NCI-H187 treated with DMSO at 0.1 percent for 48 hours (cell line): ENCODE results near the gene CDCP1.
"Not testable (repeated sequence)": the region's sequence is repeated elsewhere in the genome, so short reads cannot be mapped to it uniquely, and the experiment has no call there.

Experiments used
- DNase-seq: peaks from one replicate; lab custom pipeline; 2025; lab: John Stamatoyannopoulos, UW

The CDCP1 gene

DNA sequence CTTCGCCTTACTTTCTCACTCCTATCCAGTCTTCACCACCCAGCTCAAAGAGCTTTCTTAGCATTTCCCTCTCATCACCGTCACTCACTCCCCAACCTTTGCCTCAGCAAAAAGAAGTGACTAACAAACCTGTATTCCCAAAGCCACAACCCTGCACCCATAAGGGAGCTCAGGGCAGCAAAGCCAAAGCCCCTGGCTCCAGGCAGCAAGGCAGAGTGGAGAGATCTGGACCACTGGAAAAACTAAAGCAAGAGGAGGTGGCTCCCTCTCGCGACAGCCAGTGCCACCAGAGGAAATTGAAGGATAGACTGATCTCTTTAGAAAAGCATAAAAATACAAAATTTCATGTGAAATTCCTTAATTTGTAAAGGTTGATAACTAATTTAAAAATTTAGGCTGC is 25.1 kb upstream of the CDCP1 start:
- DNase-seq: no peak

DNA sequence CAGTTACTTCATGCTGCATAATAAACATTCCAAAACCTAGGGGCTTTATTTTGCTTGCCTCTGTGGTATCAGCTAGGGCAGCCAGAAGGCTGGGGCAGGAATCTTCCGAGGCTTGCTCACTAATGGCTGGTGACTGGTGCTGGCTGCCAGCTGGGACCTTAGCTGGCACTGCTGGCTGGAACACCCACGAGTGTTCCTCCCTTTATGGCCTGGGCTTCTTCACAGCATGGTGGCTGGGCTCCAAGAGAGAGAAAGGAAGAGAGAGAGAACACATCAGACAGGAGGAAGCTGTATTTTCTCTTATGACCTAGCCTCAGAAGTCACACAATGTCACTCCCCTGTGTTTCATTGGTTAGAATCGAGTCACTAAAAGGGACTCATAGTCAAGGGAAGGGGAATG is 23.9 kb upstream of the CDCP1 start:
- DNase-seq: no peak

DNA sequence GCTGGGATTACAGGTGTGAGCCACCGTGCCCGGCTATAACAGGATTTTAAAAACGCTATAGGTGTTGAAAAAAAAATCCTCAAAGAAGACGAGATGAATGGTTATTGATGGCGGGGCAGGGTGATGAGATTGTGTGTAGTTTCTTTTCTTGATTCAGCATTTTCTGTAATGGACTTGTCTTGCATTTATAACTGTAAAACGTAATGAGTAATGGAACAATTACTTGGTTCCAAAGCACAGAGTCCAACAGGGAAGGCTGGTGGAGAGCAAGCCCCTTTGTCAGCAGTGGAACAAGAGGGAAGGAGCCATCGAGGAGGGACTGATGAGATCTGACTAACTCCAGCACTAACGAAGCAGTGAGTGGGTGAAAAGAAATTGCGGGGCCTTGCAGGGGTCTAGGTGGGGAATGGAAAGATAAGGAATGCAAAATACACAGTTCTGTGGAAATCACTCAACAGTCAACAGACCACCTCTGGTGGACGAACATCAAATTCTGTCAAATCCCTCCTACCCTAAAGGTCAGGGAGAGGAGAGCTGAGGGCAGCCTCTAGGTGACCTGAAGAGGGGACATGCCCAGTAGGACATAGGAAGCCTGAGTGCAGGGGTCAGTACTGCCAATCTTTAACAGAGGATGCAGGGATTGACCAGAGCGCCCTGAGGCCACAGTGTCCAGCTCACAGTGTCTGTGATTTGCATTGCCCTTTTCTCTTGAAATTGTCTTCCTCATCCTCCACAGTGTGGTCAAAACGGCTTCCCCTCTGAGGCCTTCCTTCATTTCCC is 23.1 kb upstream of the CDCP1 start:
- no peak for DNase-seq

GRCh38 chr3:45168451-45168850 is 22.3 kb upstream of the CDCP1 start:
- no peak for DNase-seq

GRCh38 chr3:45167011-45167911 is 21.1 kb upstream of the CDCP1 start:
- no peak for DNase-seq

GRCh38 chr3:45166321-45166879 is 20.2 kb upstream of the CDCP1 start:
- no peak for DNase-seq

DNA sequence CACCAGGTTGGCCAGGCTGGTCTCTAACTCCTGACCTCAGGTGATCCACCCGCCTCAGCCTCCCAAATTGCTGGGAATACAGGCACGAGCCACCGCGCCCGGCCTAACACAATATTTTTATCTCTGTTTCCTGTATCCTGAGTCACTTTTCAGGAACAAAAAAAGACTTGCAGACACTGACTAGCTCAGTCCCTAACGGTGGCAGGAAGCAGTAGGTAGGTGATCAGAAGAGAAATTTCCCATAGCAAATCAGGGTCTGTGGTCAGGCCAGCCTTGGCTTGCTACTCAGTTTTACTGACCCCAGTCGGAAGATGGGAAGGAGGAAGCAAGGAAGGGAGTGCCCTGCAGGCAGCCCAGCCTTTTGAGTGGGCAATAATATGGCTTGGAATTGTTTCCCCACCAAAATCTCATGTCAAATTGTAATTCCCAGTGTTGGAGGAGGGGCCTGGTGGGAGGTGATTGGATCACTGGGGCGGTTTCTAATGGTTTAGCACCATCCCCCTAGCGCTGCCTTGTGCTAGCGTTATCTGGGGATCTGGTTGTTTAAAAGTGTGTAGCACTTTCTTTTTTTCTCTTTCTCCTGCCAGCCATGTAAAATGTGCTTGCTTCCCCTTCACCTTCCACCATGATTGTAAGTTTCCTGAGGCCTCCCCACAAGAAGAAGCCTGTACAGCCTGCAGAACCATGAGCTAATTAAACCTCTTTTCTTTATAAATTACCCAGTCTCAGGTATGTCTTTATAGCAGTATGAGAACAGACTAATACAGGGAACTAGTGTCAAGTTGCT is 19.5 kb upstream of the CDCP1 start:
- DNase-seq: no peak

DNA sequence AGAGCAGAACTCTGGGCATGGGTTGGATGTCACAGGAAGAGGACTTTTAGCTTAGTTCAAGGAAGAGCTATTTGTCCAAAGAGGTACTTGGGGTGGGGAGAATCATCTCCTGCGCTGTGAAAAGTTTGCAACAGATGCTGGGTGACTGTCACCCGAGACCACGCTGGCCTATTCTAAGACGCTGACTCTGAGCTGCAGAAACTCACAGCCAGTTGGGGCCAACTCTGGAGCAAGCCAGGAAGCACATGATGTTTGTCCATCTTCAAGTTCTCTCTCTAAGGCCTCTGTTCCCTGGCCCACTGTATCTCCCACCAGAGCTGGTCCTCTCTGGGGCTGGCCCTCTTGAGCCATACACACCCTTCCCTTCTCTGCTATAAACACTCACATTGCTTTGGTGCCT is 17.9 kb upstream of the CDCP1 start:
- no peak for DNase-seq

DNA sequence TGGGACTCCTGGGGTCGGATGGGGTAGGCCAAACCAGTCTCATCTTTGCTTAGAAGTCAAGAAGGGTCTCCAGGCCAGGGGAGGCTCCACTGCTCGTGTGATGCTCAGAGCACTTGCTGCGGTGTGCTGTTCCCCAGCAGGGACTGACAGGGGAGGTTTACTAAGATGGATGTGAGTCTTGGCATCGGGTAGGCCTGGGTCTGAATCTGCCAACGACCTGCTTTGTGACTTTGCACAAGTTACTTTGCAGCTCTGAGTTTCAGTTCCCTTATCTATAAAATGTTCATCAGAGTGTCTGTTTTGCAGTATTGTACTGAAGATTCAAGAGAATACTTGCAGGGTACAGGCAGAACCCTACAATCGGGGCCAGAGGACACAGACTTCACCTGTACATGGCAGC is 17.3 kb upstream of the CDCP1 start:
- DNase-seq: no peak

DNA sequence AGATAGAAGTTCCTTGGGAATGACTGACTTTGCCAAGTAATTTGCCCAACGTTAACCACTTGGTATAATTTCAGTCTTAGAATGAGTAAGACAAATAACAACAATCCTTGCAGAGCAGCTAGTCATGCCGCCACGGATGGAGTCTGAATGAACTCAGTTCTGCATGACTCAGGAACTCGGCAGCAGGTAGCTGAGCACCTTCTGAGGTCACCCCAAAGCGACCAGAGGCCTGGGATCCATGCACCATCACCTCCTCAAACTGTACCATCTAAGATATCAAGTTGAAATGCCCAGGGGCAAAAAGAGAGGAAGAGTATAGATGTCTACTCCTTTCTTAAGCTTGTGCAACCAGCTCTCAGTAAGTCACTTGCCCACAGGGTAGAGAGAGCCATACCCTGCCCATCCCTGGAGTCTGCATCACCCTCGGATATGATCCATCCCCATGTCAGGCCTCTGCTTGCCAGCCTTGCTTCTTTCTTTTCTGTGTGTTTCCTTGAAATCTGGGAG is 8.5 kb upstream of the CDCP1 start:
- no peak for DNase-seq

DNA sequence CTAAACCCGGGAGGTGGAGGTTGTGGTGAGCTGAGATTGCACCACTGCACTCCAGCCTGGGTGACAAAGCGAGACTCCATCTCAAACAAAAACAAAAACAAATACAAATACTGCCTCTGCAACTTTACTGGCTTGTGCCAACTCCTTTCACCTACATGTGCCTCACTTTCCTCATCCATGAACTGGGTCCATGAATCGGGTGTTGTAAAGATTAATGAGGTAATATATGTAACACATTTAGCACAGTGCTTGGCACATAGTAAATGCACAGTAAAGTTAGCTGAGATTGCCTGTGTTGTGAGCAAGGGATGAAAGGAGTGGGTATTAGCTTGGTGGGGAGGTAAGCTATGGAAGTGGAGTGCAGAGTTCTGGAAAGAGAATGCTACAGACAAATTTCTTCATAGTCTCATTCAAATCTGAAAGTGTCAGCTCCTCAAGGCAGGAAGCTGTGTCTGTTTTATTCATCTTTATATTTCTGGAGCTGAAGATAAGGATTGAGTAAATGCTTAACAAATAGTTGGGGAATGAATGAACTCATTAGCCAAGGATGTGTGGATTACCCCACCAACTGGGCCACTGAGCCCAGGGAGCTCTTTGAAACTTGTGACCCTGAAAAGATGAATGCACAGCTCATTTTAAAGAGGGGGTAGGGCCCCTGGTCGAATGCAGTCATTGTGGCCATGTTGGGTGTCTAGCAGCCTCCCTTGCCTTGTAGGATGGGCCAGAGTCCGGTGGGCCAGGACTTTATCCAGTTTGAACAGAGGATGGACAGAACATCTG is 7.7 kb upstream of the CDCP1 start:
- DNase-seq: no peak

GRCh38 chr3:45152307-45152706 is 6.1 kb upstream of the CDCP1 start:
- DNase-seq: no peak

DNA sequence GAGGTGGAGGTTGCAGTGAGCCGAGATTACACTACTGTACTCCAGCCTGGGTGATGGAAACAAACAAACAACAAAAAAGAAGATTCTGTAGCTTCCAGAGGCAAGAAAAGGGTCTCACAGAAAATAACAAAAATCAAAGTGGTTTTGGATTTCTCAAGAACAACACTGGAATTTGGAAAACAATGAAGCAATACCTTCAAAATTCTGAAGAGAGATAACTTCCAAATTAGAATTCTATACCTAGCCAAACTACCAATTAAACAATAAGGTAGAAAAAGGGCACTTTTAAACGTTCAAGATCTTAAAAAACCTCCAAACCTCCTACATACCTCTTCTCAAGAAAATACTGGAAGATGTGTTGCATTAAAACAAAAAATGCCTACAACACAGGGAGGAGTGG is 4.9 kb upstream of the CDCP1 start:
- DNase-seq: no peak

- no peak for DNase-seq
Measured at GRCh38 chr3:45148921-45149320, 2.7 kb upstream of the CDCP1 start.

DNA sequence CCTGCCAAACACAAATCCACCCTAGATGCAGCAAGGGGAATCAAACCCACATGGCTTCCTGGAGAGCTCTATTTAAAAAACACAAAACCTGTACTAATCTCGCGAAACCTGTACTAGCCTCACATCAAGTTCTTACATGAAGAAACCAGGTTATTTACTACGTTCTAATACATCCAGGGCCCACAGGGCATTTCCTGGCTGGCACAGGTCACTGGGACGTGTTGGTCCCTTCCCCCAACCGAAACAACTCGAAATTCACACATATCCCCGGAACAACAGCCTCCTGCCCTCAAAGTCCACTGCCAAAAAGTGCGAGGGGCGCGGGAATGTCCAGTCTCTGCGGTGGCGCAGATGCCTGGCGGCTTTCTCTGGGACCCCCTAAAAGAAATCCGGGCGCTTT is 955 bp downstream of the CDCP1 start:
- no peak for DNase-seq

DNA sequence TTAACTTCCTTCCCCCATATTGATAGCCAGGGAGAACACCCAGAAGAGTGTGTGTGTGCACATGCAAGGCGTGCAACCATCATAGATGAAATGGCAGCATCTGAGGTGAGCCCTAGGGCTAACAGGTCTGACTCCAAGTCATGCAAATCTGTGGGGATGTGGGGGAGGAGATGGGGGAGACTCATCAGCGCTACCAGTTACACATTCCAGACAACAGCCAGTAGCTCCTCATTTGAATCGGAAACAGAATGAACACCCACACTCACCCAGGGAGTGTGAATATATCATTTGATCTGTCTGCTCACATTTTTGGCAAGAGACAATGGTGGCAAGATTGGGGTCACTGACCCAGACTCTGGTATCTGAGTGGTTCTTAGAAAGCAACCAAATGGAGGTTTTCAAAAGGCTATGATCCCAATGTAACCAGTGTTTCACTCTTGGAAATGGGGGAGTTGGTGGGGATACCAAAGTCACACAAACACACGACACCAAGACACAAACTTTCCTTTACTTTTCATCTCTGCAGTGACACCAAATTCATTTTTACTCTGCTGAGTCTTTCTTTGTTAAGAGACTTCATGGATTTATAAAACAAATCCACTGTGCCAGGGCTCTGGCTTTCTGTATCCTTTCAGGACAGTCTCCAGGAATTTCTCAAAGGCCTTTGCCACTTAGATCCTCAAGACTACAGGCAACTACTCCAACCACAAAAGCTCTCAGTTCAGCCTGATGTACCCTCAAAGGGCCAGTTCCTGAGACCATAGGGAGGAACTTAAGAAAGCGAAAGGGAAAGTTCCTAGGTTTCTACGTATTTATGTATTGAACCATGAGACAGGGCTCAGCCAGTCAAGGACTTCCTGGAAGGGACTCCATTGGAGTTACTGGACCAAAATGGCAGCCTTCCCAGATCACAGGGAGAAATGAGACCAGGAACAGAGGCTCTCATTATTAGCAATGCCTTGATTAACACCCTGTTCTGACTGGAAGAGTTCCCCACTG is 2.2 kb downstream of the CDCP1 start:
- DNase-seq: no peak

DNA sequence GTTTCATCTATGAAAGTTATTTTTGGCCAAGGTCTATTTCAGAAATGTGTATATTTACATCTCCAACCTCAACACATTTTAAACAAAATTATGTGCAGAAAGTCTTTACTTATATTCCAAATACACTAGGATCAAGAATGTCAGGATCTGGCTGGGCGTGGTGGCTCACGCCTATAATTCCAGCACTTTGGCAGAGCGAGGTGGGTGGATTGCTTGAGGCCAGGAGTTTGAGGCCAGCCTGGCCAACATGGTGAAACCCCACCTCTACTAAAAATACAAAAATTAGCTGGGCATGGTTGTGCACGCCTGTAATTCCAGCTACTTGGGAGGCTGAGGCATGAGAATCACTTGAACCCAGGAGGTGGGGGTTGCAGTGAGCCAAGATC is 5.4 kb downstream of the CDCP1 start:
- DNase-seq: not testable (repeated sequence)

- DNase-seq: no peak
Measured at GRCh38 chr3:45140141-45140769, 5.9 kb downstream of the CDCP1 start.

DNA sequence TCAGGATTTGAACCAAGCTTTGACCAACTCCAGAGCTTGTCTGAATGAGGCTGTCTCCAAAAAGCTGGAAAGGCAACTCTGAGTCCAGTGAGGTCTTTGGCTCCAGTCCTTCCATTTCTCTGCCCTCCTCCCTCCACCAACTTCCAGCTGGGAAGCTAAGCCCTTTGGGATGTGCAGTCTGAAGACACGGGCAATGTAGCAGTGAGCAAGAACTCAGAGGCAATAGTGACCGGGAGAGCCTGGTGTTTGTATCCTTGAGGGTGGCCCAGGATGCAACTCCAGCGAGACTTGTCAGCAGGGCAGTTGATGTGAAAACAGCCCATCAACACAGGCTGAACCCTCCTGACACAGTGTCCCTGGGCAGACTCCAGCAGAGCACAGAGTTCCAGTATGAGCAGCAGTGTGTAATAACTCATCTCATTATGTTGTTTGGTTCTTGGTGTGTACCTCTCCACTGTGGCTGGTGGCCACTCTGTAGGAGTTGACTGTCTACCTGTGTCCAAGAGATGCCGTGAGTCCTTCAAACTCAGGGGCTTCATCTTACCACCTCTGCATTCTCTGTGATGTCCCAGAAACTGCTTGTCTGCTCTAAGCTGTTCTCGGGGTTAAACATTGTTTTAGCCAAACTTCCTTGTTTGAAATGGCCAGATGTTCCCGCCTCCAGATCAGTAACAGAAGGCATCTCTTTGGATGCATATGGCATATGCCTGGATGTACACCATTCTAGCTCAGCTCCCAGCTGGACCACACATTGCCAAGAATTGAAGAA is 6.6 kb downstream of the CDCP1 start:
- DNase-seq: no peak
